Right forelimb (tissue), 1 donor: ENCODE data around the gene JARID2.

ENCODE experiments used
- DNase-seq: peaks from one replicate; pipeline ENCODE4 v3.0.0-alpha.2; 2018

Gene JARID2

GRCh38 chr6:15427331-15428070, 181.6 kb downstream of the JARID2 start:
- DNase-seq: no peak

- no peak for DNase-seq
These were observed 183.6 kb downstream of the JARID2 start for GRCh38 chr6:15429141-15430110.

GRCh38 chr6:15430186-15430585, 184.3 kb downstream of the JARID2 start:
- no peak for DNase-seq

DNA sequence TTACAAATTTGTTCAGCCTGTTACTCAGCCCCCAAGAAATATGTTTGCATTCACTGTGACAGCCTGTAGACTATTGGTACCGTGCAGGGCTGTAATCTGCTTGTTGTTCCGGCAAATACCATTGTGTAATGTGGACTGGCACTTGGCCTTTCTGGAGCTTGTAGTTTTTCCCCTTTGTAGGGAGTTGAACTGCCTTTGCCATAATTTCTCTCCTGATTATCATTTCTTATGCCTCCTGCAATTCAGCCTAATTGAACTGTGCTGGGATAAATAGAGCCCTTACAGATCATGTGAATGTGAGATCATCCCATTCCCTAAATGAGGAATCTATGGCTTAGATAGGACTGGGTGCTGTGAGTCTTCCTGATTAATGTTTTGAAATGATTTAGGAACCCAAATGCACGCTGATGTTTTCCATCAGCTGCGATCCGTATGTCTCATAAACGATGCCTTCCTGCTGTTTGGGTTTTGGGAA, 185.1 kb downstream of the JARID2 start:
- DNase-seq: no peak

DNA sequence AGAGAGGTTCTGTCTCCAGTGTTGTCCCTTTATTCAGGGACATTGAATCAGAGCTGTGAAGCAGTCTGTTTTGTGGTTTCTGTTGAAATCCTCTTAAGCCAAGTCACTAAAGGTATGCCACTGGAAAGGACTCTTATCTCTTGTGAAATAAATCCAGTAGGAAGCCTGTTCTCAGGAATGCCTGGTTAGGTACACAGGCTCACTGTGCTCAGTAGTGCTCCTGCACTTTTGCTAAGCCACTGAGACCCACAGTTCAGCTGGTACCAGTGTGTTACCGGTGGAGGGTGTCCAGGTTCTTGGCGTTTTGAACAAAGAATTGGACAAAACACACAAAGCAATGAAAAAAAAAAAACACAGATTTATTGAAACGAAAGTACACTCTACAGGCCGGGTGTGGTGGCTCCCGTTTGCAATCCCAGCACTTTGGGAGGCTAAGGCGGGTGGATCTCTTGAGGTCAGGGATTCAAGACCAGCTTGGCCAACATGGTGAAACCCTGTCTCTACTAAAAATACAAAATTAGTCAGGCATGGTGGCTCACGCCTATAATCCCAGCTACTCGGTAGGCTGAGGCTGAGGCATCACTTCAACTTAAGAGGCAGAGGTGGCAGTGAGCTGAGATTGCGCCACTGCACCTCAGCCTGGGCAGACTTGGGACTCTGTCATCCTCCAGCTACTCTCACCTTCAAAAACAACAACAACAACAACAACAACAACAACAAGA, 186.1 kb downstream of the JARID2 start:
- no peak for DNase-seq

DNA sequence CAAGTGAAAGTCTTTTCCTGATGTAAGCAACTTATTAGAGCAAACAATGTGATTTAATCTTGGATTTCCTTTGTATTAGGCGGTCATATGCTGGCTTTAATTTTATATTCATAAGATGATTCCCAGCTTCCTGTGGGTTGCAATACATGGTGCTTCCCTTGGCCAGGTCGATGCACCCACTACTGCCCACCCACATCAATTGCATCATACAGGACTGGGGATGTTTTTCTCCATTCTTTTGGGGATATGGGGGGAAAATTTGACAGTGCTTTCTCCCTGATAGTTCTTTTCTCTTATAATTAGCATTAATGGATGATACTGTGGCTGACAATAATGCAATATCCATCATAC, 187.6 kb downstream of the JARID2 start:
- no peak for DNase-seq

GRCh38 chr6:15434263-15434662, 188.4 kb downstream of the JARID2 start:
- DNase-seq: no peak

DNA sequence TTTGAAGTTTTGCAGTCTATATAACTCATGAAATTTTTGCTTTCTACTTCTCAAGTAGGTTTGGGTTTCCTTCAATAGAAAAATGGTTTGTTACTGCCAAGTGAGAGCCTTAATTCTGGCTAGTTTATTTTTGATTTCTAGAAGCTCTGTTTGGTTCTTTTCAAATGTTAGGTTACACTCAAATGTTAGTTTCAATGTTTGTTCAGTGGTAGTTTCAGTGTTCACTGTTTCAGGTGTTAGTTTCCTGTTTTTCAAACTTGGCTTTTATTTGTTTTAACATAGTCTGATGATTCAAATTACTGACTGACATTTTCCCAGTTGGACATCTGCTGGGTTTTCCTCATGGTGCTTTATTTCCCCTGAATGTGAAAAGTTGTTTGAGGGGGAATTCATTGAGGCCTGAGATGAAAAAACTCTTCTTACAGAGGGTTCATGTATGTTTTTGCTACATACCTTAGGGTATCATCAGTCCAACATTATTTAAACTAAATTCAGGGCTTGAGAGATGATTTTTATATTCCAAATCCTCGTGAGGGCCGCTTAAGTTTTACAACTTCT, 189.0 kb downstream of the JARID2 start:
- no peak for DNase-seq

GRCh38 chr6:15435468-15435867, 189.6 kb downstream of the JARID2 start:
- DNase-seq: no peak

GRCh38 chr6:15436451-15436850, 190.6 kb downstream of the JARID2 start:
- DNase-seq: no peak

GRCh38 chr6:15437090-15437635, 191.3 kb downstream of the JARID2 start:
- DNase-seq: no peak

DNA sequence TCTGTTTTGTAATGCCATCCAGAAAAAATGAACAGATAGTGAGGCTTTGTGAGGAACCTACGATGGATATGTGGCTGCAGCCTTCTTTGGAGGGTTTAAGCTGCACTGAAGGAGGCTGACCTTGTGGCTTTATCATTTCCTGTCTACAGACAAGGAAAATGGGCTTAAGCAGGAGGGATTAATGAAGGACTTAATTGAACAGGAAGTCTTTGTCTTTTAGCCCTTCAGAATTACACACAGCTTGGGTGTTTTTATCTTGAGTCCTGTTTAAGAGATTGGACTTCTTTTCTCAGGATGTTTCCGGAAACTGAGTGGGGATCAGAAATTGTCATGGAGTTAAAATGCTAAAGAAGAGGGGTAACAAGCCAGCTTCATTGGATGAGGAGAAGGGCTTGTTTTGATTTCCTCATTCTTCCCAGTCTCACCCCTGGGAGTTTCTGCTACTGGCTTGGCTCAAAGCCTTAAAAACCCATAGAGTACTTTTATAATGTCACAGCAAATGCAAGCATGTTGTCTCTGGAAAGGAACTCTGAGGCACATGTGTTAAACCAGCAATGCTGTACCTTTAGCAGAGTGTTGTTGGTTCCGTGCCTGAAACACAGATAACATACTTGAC, 193.6 kb downstream of the JARID2 start:
- DNase-seq: no peak

DNA sequence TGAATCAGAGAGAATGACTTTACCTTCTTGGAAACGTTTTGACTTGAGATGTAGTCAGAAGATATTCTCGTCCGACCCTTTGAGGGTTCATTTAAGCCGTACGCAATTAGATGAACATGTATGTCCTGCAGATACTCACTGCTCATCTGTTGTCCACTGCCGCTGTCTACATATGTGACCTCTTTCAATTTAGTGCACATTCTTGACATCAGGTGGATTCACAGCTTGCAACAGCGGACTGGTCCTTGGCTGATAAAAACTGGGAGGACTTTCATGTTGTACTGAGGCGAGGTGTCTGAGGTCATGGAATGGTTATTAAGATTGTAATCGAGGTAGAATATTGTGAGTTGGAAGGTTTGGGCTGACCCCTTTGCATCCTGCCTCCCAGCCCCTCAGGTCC, 194.2 kb downstream of the JARID2 start:
- no peak for DNase-seq

DNA sequence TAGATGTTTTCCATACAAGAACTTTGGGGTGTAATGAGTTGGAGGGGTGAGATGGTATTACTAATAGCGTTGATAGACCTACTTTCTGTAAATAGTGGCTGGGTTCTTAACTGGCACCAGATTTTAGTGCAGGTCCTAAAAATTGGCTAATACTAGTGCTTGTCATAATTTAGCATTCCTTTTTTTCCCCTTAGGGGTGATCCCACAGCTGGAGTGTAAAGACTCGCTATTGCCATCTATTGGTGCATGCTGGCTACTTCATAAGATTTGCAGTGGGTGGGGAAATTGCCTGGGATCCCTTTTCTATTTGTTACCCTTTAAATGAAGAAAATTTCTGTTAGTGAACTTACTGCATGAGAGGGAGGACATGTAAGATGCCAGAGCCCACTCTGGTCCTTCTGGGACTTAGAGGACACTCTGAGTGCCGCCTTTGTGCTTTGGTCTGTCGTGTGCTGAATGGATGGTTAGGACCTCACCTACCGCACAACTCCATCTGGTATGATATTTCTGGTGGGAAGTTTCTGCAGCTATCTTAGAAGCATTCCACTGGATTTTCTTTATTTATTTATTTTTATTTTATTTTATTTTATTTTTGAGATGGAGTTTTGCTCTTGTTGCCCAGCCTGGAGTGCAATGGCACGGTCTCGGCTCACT, 195.5 kb downstream of the JARID2 start:
- no peak for DNase-seq

DNA sequence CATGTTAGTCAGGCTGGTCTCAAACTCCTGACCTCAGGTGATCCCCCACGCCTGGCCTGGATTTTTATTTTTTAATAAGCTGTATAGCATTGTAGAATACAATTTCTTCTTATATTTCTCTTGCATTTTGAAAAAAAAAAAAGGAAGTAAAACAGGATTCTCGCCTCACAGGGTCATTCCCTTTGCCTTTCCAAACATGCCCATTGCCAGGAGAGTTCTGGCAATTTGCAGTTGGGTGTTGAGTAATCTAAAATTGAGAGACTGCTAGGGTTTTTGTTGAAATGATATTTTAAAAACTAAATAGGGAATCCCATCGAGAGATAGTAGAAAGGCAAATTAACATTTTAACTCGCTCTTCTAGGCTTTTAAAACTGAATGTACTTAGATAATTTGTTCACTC, 196.1 kb downstream of the JARID2 start:
- DNase-seq: no peak

DNA sequence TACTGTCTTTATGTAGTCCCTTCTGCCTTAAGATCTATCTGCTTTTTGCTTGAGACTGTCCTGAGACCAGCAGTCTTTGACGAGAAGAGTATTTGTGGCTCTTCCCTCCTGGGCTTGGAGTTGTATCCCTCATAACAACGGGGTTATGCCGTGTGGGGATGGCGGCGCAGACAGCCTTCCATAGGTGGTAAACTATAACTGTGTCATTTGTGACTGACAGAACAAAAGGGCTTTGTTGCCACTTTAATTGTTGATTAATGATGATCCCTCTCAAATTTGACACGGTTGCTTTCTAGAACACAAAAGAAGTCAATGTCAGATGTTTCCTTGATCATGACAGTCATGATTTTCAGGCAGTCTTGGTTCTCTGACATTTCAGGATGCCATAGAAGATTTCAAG, 196.6 kb downstream of the JARID2 start:
- DNase-seq: no peak

DNA sequence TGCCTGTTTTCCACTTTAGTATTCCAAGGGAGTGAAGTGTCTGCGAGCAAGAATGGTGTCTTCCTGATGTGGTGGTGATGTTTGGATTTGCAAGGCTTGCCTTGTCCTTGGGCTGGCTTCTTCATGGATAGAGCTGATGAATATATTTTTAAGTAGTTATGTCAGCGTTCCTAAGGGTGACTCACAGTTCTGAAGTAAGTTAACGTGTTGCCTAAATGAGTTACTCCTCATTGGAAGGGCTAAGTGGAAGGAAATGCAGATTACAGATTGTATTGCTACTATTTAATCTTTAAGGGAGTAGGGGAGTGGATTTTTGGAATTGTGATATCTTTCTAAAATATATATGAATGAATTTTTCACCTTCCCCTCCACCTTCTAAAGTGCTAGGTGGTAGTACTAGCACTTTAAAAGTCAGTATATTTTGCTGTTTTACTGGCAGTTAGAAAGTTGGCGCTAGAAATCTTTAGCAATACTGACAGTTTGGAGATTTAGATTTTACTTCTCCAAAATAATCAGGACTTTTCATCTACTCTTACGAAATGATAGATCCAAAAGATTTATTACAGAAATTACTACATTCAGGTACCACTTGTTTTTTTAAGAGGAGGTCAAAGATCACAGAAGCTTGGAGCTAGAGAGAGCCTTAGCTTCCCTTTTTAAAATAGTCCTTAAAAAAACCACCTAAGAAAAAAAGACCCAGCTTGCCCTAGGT, 197.4 kb downstream of the JARID2 start:
- no peak for DNase-seq

DNA sequence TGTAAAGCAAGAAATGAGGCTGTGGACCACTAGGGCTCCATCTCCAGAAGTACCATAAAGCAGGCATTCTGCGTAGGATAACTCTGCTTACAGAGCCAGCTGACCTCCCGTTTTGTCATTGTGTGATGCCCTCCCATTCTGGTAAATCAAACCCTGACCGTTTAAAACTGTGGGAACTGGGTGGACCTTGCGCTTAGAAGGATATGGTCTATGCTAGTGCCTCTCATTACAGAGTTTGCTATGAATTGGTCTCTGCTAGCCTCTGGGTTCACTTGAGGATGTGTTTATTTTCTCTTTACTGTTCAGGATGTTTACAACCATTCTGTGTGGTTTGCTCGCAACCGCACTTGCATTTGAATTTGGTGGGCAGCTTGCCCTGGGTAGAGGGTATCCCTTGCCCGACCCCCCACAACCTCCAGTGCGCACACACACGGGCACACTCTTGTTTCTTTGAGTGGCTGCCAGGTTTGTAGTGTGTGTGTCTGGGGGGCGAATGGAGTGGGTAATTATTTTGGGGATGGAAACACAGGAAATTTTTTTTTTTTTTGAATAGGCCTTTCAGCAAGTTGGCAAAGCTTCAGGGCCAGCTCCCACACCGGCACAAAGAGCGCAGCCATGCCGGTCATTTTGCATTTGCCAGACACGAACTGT, 198.3 kb downstream of the JARID2 start:
- DNase-seq: no peak

DNA sequence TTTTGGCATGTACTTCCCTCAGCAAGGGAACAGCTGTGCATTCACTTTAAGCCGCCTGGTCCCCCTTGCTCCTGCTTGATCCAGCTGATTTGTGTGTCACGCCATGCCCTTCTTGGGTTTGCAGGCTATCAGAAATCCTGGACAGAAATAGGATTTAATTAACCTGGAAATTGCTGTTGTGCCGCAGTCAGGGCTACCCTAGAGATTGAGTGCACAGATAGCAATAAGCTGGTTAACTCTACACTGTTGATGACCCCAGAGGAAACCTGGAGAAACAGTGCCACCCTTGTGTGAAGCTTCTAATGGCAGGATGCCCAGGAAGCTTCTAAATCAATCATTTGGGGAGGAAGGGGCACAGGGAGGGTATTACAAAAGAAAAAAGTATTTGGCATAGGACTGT, 199.0 kb downstream of the JARID2 start:
- DNase-seq: no peak

GRCh38 chr6:15447546-15448267, 201.8 kb downstream of the JARID2 start:
- DNase-seq: no peak
